SK-N-MC (cell line): ENCODE measurements around the gene OSBPL5.

Experiments used
- DNase-seq: peaks from one replicate; pipeline ENCODE4 v3.0.0-alpha.2; 2011; ENCODE audit warnings: low read depth, low spot score
- H3K27ac ChIP-seq: fragments of 200-600 bp; sonication (generic); 2 replicates; pipeline ENCODE4 v1.5.1; 2016; ENCODE audit warnings: mixed run types
- H3K36me3 ChIP-seq: fragments of 200-600 bp; sonication (generic); 2 replicates; pipeline ENCODE4 v1.6.1; 2017; ENCODE audit warnings: antibody characterized with exemption, low read length, mixed read lengths; ENCODE audit not compliant: insufficient read depth
- H3K4me3 ChIP-seq: fragments of 200-600 bp; sonication (generic); 2 replicates; pipeline ENCODE4 v1.5.1; 2016
- H3K9ac ChIP-seq: fragments of 200-600 bp; sonication (generic); 2 replicates; pipeline ENCODE4 v1.8.0; 2017; ENCODE audit warnings: mixed run types, mixed read lengths; ENCODE audit not compliant: insufficient read length
- H3K9me3 ChIP-seq: fragments of 200-600 bp; sonication (generic); 2 replicates; pipeline ENCODE4 v1.6.1; 2017; ENCODE audit warnings: low read depth, mild to moderate bottlenecking, antibody characterized with exemption, low read length, moderate library complexity, mixed read lengths
- EZH2 ChIP-seq: fragments of 200-600 bp; sonication (generic); IDR thresholded peaks from one replicate; pipeline ENCODE4 v1.6.1; 2017; ENCODE audit warnings: antibody characterized with exemption
- FOXP2 ChIP-seq: optimal IDR thresholded peaks from 2 replicates; pipeline ENCODE3; 2011; ENCODE audit warnings: mild to moderate bottlenecking, moderate library complexity; ENCODE audit not compliant: insufficient read depth; ENCODE audit errors: extremely low read length, control extremely low read depth
- POLR2AphosphoS5 ChIP-seq: IDR thresholded peaks from 2 replicates; pipeline ENCODE4 v1.6.1; 2012; ENCODE audit warnings: mild to moderate bottlenecking, low read depth, low read length, borderline replicate concordance

The OSBPL5 gene

GRCh38 chr11:3137486-3138177 lies 27.5 kb downstream of the OSBPL5 start:
- H3K4me3 ChIP-seq = no peak overlapping the region
- TF ChIP-seq EZH2 = no peak
- TF ChIP-seq POLR2AphosphoS5 = no peak
- TF ChIP-seq FOXP2 = no peak
- no peak overlapping the region for H3K9ac ChIP-seq
- H3K27ac ChIP-seq = no peak overlapping the region
- no peaks in the 10 kb centered on the region for H3K9me3 ChIP-seq
- no peaks in the 10 kb centered on the region for H3K36me3 ChIP-seq
- DNase-seq = no peak

- no peaks in the 10 kb centered on the region for H3K36me3 ChIP-seq
- H3K9ac ChIP-seq = no peak overlapping the region
- H3K4me3 ChIP-seq = no peak overlapping the region
- H3K9me3 ChIP-seq = no peaks in the 10 kb centered on the region
- no peak for DNase-seq
- TF ChIP-seq FOXP2 = no peak
- TF ChIP-seq POLR2AphosphoS5 = no peak
- no peak for TF ChIP-seq EZH2
- H3K27ac ChIP-seq = no peak overlapping the region
Observed at GRCh38 chr11:3136546-3137455, 28.3 kb downstream of the OSBPL5 start.

GRCh38 chr11:3135481-3136440 lies 29.3 kb downstream of the OSBPL5 start:
- Histone ChIP-seq H3K4me3 (no peak overlapping the region), H3K36me3 (no peaks in the 10 kb centered on the region), H3K9me3 (no peaks in the 10 kb centered on the region), H3K9ac (no peak overlapping the region), H3K27ac (no peak overlapping the region)
- TF ChIP-seq FOXP2 (no peak), POLR2AphosphoS5 (no peak), EZH2 (no peak)
- DNase-seq = no peak

GRCh38 chr11:3134651-3135480 lies 30.2 kb downstream of the OSBPL5 start:
- Histone ChIP-seq H3K36me3 (no peaks in the 10 kb centered on the region), H3K4me3 (no peak overlapping the region), H3K9me3 (no peaks in the 10 kb centered on the region), H3K27ac (no peak overlapping the region), H3K9ac (no peak overlapping the region)
- TF ChIP-seq FOXP2 = no peak
- TF ChIP-seq POLR2AphosphoS5 = no peak
- no peak for TF ChIP-seq EZH2
- no peak for DNase-seq

GRCh38 chr11:3134218-3134621 lies 30.9 kb downstream of the OSBPL5 start:
- Histone ChIP-seq H3K9me3 (no peaks in the 10 kb centered on the region), H3K27ac (no peak overlapping the region), H3K4me3 (no peak overlapping the region), H3K36me3 (no peaks in the 10 kb centered on the region), H3K9ac (no peak overlapping the region)
- DNase-seq = no peak
- TF ChIP-seq POLR2AphosphoS5 (no peak), FOXP2 (no peak), EZH2 (no peak)

GRCh38 chr11:3133261-3134217 lies 31.6 kb downstream of the OSBPL5 start:
- TF ChIP-seq POLR2AphosphoS5 (no peak), FOXP2 (no peak), EZH2 (no peak)
- Histone ChIP-seq H3K9ac (no peak overlapping the region), H3K9me3 (no peaks in the 10 kb centered on the region), H3K36me3 (no peaks in the 10 kb centered on the region), H3K27ac (no peak overlapping the region), H3K4me3 (no peak overlapping the region)
- no peak for DNase-seq
